T47D (cell line): ENCODE data around the gene STK16.

Experiments used
- DNase-seq, 2 experiments: peaks; one replicate each; pipeline versions ENCODE4 v3.0.0 to v3.0.0-alpha.2; 2011 to 2012; ENCODE audit warnings: low read depth in 1 of 2, low spot score in 1 of 2
- JUND ChIP-seq: IDR thresholded peaks from 2 replicates; pipeline ENCODE4 v1.6.1; 2012; ENCODE audit warnings: low read depth
- in situ Hi-C: cut with HindIII; loops from 2 replicates; pipeline ENCODE4 v1.10.0; 2016; ENCODE audit warnings: low sequenced_read_pairs, low pct_unique_long_range_greater_than_20kb

Gene STK16

GRCh38 chr2:219234331-219234730 is 10.9 kb upstream of the STK16 start:
- in situ Hi-C loops, result no loop called here
- TF ChIP-seq JUND, result no peak
- no peak for DNase-seq

- DNase-seq, result no peak
- TF ChIP-seq JUND, result no peak
- in situ Hi-C loops, result no loop called here
Observed at GRCh38 chr2:219243291-219243761, 2.0 kb upstream of the STK16 start.

- DNase-seq, result no peak
- no peak for TF ChIP-seq JUND
- in situ Hi-C loops, result no loop called here
Observed at GRCh38 chr2:219244789-219245147, 511 bp upstream of the STK16 start.

- DNase-seq, result no peak
- TF ChIP-seq JUND, result no peak
- in situ Hi-C loops, result no loop called here
Observed at GRCh38 chr2:219245899-219246230, 586 bp downstream of the STK16 start.

- DNase-seq, result no peak
- no peak for TF ChIP-seq JUND
- in situ Hi-C loops, result no loop called here
Observed at GRCh38 chr2:219246559-219246958, 1.3 kb downstream of the STK16 start.

- in situ Hi-C loops, result no loop called here
- DNase-seq, result no peak
- TF ChIP-seq JUND, result no peak
Observed at GRCh38 chr2:219247678-219248642, 2.7 kb downstream of the STK16 start.

- no peak for TF ChIP-seq JUND
- in situ Hi-C loops, result no loop called here
- DNase-seq, result no peak
Observed at GRCh38 chr2:219248845-219249202, 3.5 kb downstream of the STK16 start.

GRCh38 chr2:219249203-219249980 is 4.1 kb downstream of the STK16 start:
- DNase-seq, result peak in 1 of 2 experiments; percentile 64
- TF ChIP-seq JUND, result no peak
- in situ Hi-C loops, result no loop called here

GRCh38 chr2:219250049-219250781 is 4.9 kb downstream of the STK16 start:
- TF ChIP-seq JUND, result no peak
- no peak for DNase-seq
- in situ Hi-C loops, result no loop called here

GRCh38 chr2:219251656-219252055 is 6.4 kb downstream of the STK16 start:
- in situ Hi-C loops, result no loop called here
- DNase-seq, result no peak

GRCh38 chr2:219252084-219252483 is 6.8 kb downstream of the STK16 start:
- DNase-seq, result no peak
- no peak for TF ChIP-seq JUND
- in situ Hi-C loops, result no loop called here

More at GRCh38 chr2:219251656-219252055, 6.4 kb downstream of the STK16 start:
- TF ChIP-seq JUND, result no peak

GRCh38 chr2:219252570-219252899 is 7.3 kb downstream of the STK16 start:
- TF ChIP-seq JUND, result no peak
- in situ Hi-C loops, result no loop called here
- DNase-seq, result no peak
